HG03457 (cell line): ENCODE data around the gene SLC51B.
"Not testable (repeated sequence)": the region's sequence is repeated elsewhere in the genome, so short reads cannot be mapped to it uniquely, and the experiment has no call there.

ENCODE experiments used
- ATAC-seq: cut with Tn5 transposase; IDR thresholded peaks from one replicate; pipeline ENCODE4 v1.9.1; 2021; ENCODE audit warnings: moderate number of reproducible peaks; ENCODE audit not compliant: unreplicated experiment

SLC51B gene

DNA sequence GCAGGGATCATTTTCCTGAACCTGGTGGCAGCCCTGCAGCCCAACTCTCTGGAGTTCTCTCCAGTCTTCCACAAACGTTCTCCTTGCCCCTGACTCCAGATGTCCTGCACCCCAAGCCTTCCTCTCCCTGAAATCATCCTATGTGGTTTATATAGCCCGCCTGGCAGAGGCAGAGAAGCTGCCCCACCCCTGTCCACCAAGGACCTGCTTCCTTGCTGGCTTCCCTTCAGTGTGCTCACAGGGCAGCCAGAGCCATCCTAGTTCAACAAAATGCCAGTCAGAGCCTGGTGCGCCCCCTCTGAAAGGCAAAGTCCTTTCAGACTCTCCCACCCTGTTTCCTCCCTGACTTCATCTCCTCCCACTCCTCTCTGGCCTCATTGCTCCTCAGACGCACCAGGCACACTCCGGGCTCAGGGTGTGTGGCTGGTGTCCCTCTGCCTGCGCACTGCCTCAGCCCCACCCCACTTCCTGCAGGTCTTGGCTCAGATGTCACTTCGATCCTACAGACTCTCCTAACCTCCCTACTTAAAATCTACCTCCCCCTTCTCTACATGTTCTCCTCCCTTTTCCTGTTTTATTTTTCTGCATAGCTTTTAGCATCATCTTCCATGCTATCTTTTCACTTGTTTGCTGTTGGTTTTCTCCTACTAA lies 37.2 kb downstream of the SLC51B start:
- no peak for ATAC-seq

DNA sequence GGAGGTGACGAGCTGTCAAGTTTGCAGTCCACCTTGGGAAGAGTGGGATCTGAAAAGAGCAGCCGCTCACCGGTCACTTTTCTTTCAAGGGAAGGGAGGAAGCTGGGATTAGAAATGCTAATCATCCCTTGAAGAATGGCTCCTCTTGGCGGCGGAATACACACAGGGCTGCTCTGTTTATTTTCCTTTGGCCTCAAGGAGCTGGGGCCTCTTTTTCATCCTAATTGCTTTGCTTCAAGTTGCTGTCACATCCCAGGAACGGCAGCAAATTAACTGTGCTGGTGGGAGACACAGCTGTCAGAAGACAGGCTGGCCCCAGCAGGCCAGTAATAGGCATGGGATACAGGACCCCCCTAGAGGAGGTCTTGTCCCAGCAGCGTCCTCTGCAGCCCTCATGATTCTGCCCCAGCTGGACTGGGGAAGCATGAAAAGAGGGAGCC lies 38.1 kb downstream of the SLC51B start:
- no peak for ATAC-seq

DNA sequence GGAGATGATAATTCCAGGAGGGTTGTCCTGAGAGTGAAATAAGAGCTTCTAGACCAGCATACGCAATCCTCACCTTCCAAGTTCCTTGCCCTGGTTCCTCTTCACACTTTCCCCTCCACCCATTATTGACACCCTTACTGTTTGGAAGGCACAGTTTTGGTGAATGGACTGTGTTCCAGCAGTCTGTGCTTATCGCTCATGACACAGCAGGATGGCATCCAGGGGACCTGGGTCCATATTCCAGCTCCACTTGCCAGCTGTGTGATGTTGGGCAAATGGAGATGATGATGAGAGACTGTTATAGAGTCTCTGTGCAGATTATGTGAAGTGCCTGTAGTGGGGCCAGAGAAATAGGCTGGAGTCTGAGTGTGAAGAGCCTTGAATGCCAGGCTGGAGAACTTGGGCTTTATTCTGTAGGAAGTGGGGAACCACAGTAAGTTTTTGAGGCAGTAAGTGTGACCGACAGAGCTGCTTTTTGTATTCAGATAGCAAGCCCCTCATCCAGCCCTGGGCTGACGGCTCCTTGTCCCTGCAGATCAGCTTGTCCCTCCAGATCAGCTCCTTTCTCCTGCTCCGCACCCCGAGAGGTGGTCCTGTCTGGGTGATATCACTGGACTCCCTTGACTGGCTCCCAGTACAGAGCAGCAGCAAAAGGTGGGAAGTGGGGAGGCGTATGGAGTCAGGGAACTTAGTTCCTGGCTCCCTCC lies 39.5 kb downstream of the SLC51B start:
- no peak for ATAC-seq

DNA sequence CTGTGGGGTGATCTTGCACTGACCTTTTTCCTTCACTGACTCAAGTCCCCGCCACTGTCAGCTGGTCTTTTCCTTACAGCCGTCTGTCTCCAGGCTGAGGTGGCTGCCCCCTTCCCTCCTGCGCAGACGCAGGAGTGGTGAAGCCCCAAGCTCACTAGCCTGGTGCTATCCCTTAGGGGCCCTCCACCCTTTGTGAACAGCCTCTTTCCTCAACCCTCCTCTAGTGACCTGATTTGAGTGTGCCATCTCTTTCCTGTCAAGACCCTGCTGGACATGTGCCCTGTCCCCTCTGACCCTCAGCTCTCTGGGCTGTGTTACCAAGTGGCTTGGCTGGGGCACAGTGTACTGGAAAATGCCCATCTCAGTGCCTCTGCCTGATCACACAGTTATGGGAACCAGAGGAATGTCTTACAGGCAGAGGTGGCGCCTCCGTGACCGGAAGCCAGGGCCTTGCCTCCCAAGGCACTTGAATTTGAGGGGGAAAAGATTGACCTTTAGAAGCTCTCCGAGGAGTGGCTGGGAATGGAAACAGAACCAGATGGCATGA lies 40.1 kb downstream of the SLC51B start:
- no peak for ATAC-seq

DNA sequence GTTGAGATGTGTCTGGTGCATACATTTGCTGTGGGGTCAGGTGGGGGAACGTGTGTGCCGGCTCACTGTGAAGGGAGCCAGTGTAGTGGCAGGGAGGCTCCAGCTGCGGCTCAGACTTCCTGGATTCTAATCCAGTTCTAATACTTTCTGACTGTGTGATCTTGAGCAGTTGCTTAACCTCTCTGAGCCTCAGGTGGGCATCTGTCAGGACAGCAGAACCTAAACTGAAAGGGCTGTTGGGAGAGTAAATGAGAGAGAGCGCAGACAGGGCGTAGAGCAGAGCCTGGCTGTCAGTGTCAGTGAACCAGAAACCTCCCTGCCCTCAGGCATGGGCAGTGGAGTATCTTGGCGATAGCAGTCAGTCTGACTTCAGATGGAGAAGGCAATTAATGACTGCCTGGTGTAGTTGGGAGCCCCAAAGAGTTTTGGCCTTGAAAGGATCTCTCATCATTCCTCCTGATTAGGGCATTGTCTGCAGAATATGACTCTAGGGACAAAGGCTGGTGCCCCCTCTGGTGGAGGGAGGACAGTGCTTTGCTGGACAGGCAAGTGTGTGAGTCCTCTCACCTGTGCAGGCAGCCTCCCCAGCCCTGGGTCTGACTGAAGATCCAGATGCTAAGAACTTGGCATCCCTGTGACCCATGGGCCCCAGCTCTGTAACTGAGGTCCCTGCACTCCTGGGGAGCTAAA lies 40.9 kb downstream of the SLC51B start:
- ATAC-seq = no peak

DNA sequence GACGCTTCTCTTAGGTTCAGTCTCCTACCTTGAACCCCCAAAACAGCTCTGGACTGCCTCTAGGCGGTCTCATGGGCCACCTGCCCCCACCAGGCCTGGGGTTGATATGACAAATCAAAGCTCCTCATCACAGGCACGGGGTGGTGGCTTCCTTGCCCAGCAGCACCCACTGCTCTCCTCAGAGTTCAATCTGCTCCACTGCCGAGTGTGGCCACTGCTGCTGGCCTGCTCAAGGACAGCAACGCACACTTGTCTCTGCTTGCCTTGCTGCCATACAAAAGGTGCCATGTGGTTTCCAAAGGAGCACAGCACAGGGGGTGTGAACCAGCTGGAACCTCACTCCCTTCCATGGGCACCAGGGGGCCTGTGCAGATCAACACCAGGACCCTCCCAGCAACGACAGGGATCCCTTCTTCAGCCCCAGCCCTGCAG lies 41.5 kb downstream of the SLC51B start:
- no peak for ATAC-seq

DNA sequence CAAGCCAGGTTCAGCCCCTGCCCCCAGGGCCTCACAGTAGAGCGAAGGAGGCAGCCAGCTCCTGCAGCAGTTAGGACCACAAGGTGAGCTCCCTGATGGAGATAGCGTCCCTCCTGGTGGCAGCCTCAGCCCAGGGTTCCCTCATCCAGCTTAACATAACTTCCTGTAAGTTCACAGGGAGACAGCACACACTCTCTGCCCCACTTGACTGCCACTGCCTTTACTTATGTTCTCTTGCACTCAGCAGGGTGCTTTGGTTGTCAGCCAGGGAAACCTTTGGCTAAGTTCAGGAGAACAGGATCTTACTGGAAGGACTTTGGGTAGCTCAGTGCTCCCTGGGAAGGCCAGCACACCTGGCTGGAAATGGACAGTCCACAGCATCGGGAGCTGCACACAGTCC lies 42.2 kb downstream of the SLC51B start:
- ATAC-seq = no peak

DNA sequence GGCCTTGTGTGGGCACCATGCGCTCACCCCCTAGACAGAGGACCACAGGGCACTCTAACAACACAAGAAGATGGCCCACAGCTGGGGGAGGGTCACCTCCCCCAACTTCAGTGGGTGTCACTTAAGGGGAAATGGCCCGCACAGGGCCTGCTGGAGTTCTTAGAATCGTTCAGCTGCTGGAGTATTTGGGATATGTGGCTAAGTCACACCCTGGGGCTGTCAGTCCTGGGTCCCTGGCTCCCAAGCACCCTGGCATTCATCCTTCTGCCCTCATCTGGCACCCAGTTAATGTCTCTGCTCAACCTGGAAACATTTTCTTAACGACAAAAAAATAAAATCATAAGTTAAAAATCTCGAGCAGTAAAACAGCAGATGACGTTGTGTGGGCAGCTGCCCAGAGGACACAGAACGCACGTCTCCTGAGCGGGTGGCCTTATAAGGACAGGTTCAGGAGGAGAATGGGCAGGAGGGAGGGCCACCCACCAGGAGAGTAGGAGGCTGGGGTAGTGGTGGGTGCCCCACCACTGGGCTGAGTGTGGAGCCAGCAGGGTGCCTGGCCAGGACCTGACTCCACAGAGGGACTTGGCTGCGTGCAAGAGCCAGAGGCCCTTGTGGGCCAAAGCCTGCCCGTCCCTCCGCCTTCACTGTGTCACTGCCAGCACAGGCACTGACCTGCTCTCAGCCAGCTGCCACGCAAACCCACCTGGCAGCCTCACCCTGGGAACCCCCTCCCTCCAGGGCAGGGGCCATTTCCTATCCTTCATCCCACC lies 42.9 kb downstream of the SLC51B start:
- ATAC-seq = no peak

DNA sequence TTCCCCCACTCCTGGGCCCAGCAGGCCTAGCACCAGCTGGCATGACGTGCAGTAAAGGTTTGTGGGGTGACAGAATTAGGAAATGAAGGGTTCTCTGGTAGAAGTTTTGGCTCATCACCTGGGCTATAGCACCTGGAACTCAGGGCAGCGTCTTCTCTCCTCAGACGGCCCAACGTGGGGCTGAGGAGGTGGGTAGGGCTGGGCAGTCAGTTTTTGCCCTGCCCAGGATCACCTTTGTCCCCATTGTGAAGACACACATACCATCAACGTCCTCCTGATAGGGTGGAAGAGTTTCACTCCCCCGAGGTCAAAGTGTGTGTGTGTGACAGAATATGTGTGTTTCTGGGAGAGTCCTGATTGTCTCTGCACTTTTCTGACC lies 43.4 kb downstream of the SLC51B start:
- ATAC-seq = no peak

DNA sequence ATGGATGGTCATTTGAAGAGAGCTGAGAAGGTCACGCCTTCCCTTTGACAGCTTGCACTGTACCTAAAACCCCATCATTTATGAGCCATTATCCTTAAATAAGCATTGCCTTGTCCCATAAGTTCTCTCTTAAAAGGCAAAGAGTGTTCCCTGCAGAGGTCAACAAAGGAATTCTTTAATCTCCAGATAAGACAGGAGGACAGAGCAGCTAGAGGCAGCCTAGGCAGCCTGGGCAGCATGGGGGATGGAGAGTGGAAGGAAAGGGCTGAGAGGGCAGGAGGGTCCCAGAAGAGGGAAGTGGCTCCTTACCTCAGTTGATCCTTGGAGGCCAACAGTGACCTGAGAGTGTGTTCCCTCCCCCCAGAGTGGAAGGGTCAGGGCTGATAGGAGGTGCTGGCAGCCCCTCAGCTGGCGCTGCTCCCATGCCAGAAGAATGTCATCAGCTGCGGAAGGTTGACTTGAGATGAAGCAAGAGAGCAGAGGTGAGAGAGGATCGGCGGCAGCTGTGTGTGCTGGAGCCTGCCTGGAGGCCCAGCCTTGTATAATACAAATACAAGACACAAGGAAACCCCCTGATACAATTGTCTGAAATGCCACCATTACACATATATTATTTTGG lies 44.1 kb downstream of the SLC51B start:
- no peak for ATAC-seq

DNA sequence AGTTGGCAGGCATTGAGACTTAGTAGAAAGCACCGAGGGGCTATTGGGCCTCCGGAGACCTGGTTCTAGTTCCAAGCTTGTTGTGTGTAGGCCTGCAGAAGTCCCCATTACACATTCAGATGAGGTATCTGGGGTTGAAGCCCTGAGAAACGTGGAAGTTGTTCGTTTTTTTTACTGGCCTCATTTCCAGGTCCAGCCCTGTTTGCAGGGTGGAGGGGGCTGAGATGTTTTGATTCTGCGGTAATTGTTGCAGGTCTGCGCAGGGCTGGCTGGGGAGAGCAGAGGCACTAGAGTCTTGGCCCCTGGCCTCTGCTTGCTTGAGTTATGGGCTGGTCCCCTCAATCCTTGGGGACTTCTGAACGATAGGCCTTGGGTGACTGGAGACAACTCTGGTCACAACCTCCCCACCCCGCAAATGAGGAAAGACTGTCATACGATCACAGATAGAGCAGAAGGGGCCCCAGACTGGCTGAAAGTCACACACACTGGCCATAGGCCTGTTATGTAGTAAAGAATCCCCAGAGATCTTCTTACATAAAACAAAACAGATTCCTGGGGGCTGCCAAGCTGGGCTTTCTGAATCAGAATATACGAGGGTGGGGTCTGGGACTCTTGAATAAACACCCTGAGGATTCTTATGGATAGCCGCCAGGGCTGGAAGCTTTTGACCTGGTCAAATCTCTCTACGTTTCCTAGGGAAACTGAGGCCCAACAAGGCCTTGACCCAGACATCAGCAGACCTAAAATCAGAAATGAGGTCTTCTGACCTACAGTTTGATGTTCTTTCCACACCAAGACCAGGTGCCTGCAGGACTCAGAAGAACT lies 47.0 kb downstream of the SLC51B start:
- ATAC-seq = no peak

DNA sequence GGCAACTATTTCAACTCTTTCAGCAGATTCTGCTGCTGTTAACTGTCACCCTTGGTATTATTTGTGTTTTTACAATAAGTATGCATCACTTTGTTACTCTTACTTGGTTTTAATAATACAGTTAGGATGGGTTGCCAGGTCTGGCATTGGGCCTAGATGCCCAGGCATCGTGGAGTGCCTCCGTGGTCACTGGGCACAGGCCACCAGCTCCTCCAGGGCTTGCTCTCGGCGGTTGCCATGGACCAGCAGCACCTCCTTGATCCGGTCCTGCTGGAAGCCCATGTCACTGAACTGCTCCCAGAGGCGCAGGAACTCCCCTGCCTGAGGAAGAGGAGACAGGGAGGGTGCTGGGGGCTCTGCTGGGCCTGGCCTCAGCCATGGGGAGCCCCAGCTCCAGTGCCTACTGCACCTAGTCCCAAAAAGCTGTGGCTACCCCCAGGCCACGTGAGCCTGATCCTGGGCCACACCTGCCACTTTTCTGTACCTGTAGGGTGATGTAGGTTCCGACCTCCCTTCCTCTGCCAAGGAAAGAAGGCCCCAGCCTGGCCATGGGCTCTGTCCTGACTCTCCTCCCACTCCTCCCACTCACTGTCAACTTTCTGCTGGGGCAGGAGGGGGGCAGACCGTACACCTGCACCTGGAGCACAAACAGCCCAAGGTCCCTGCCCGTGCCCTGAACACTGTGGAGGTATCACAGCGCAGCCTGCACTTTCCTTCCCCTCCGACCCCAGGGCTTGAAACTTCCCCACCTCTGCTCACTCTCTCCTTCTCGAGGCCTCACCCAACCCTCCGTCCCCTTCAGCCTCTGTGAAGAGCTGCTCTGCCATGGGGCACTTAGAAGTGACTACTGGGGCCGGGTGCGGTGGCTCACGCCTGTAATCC lies 48.0 kb downstream of the SLC51B start:
- no peak for ATAC-seq

DNA sequence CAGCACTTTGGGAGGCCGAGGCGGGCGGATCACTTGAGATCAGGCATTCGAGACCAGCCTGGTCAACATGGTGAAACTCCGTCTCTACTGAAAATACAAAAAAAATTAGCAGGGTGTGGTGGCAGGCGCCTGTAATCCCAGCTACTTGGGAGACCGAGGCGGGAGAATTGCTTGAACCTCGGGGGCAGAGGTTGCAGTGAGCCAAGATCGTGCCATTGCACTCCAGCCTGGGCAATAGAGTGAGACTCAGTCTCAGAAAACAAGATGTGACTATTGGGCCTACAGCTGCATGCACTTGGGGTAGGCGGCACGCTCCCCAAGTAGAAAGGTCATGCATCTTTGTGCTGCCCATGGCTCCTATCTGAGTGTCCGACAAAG lies 48.6 kb downstream of the SLC51B start:
- ATAC-seq = not testable (repeated sequence)

DNA sequence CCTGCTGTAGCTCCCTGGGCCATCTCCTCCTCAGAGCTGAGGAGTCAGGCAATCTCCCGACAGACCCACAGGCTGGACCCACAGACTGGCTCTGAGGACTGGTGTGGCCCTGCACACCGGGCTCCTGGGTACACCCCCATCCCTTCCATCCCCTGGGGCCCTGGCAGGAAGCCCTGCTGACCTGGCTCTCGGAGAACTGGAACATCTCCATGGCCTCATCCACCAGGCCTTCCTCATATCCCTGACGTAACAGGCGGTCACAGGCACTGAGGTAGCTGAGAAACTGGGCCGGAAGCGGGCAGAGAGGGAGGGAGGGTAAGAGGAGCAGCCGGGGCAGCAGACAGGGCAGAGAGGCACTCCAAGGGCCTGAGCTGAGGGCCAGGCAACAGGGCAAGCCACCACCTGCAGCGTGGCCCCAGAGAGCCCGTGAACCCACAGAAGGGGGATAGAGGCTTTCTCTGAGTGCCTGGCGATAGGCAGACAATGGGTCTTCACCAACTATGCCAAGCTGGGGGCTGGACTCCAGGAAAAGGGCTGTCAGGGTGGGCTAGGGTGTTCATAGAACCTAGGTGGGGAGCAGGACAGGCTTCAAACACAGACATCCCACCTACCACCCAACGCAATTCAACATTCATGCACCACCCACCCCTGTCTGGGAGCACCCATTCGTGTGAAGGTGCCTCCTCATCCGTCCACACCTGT lies 49.3 kb downstream of the SLC51B start:
- ATAC-seq = no peak

DNA sequence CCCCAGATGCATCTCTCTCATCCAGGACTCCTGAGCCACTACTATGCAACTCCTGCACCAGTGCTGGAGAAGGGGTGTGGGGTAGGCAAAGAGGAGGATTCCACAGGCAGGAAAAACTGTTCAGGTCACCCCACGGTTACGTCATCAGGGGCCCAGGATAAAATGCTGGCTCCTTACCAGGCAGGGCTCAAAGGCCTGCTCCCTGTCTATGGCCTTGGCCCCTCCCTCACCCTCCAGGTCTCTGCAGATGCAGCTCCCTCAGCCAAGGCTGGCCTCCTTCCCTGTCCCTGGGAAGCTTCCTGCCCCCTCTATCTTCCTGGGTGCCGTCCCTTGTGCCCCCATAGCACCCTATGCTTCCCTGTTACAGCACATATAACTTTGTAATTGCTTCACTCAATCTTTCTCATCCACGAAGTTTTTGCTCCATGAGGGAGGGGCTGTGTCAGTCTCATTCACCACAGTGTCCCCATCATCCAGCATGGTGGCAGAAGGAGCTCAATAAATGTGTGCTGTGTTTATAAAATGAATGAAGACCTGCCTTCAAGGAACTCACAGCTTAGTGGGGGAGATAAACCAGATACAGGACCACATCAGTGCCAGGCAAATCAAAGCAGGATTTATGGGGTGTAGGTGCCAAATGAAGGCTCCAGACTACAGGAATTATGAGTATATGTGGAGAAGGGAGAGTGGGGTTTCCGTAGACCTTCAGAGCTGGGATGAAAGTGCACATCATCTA lies 50.0 kb downstream of the SLC51B start:
- no peak for ATAC-seq

DNA sequence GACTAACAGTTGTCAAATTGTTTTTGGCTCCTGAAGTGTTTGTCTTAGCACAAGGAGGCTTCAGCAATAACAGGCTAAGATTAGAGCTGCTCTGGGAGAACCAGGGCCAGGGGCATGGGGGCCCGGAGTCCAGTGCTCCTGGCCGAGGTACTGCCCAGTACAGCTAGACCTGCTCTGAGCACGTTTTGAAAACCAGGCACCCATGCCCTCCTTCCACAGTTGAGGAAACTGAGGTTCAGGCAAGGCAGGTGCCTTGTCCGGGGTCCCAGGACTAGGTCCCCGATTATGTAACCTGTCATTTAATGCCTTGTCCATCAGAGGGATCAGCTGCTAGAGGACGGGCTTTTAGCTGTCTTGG lies 50.5 kb downstream of the SLC51B start:
- ATAC-seq = no peak

DNA sequence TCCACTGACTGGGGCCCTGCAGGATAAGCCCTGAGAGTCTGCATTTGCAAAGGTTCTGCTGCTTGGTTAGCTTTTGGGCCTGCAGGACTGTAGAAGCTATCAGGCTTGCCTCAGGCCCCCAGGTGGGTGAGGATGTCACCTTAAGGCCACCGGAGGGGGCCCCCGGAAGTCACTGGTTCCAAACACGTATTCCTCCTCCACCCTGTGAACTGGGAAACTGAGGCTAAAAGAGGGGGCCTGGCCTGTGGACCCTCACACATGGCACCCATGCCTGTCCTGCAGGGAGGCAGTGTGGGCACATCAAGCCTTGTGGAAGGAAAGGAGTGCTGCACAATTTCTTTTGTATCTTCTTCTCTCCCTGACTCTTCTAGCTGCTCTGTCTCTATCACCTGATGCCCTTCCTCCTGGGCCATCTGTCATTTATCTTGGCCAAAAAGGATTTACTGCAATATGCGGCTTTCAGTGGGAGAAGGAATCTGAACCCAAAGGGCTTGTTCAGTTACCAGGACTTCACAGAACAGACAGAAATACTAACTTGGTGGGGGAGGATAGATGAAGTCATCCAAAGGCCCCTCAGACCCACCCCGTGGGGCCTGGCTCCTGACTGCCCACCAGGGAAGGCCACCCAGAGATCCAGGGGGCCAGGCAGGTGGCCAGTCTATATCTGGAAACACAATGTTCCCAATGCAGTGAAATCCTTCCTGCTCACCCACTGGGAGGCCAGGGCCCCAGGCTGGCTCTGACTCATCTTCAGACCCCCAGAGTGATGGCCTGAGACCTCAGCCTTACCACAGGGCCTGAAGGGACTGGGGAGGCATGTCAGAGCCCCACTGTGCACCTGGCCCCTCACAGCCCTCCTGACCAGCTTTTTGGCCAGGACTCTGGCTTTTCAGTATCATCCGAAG lies 51.5 kb downstream of the SLC51B start:
- no peak for ATAC-seq
